ENCODE measurements around the gene DOHH.

DNA sequence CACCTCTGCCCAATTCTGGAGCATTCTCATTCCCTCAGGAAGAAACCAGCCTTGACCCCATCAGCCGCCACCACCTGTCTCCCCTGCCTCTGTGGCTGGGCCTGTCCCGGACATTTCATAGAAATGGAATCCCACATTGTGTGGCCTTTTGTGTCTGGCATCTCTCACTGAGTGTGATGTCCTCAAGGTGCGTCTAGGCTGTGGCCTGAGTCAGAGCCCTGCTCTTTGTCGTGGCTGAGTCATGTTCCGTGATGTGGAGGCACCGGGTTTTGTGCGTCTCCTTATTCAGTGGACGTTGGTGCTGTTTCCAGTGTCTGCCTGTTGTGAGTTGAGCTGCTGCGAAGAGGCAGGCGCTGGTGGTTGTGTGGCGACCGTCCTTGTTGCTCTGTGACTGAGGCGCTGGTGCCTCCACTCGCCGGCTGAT lies 9.1 kb upstream of the DOHH start:
- TF ChIP-seq POLR2A (IDR thresholded peaks at IDR 0.05; ENCODE audit: low read length), result no peak
- no peak for TF ChIP-seq EP300 (IDR thresholded peaks at IDR 0.05)
- TF ChIP-seq, protein P1, sequence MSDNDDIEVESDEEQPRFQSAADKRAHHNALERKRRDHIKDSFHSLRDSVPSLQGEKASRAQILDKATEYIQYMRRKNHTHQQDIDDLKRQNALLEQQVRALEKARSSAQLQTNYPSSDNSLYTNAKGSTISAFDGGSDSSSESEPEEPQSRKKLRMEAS (IDR thresholded peaks at IDR 0.05), result no peak
- TF ChIP-seq, protein P2, sequence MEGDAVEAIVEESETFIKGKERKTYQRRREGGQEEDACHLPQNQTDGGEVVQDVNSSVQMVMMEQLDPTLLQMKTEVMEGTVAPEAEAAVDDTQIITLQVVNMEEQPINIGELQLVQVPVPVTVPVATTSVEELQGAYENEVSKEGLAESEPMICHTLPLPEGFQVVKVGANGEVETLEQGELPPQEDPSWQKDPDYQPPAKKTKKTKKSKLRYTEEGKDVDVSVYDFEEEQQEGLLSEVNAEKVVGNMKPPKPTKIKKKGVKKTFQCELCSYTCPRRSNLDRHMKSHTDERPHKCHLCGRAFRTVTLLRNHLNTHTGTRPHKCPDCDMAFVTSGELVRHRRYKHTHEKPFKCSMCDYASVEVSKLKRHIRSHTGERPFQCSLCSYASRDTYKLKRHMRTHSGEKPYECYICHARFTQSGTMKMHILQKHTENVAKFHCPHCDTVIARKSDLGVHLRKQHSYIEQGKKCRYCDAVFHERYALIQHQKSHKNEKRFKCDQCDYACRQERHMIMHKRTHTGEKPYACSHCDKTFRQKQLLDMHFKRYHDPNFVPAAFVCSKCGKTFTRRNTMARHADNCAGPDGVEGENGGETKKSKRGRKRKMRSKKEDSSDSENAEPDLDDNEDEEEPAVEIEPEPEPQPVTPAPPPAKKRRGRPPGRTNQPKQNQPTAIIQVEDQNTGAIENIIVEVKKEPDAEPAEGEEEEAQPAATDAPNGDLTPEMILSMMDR (IDR thresholded peaks at IDR 0.05), result no peak
- TF ChIP-seq ESRRA (IDR thresholded peaks at IDR 0.05; ENCODE audit: borderline replicate concordance, low read length), result no peak
- TF ChIP-seq, protein P3, sequence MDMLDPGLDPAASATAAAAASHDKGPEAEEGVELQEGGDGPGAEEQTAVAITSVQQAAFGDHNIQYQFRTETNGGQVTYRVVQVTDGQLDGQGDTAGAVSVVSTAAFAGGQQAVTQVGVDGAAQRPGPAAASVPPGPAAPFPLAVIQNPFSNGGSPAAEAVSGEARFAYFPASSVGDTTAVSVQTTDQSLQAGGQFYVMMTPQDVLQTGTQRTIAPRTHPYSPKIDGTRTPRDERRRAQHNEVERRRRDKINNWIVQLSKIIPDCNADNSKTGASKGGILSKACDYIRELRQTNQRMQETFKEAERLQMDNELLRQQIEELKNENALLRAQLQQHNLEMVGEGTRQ (IDR thresholded peaks at IDR 0.05), result no peak
- TF ChIP-seq MAFK (IDR thresholded peaks at IDR 0.05; ENCODE audit: partially characterized antibody), result no peak
- TF ChIP-seq PHF8 (IDR thresholded peaks at IDR 0.05; ENCODE audit: borderline replicate concordance, low read depth), result no peak
- no peak for TF ChIP-seq RNF2 (IDR thresholded peaks at IDR 0.05; ENCODE audit: borderline replicate concordance, low read depth)
- TF ChIP-seq RCOR1 (IDR thresholded peaks at IDR 0.05; ENCODE audit: low read depth, low read length), result no peak
- TF ChIP-seq CEBPB (IDR thresholded peaks at IDR 0.05), result no peak

Measured in A549 (cell line).